Testis (tissue), 3 donors: ENCODE results near the gene CALR3. TPM values are rescaled to one million over a fixed set of nuclear protein-coding genes. Genes with fewer than 3 reads are reported as not detected.

Source experiments
- DNase-seq: peaks from one replicate; pipeline ENCODE4 v3.0.0-alpha.2; 2019
- H3K27ac ChIP-seq, 2 donors: fragments of 200-600 bp; sonication (generic); one replicate each; pipeline ENCODE4 v1.5.1; 2019
- H3K27me3 ChIP-seq: fragments of 200-600 bp; sonication (generic); one replicate; pipeline ENCODE4 v1.5.1; 2019
- H3K36me3 ChIP-seq: fragments of 200-600 bp; sonication (generic); one replicate; pipeline ENCODE4 v1.5.1; 2017; ENCODE audit warnings: low read depth; ENCODE audit errors: missing control alignments
- H3K4me1 ChIP-seq: fragments of 200-600 bp; sonication (generic); one replicate; pipeline ENCODE4 v1.5.1; 2019
- H3K4me3 ChIP-seq, 2 donors: fragments of 200-600 bp; sonication (generic); one replicate each; pipeline ENCODE4 v1.5.1; 2017 to 2019
- H3K9me3 ChIP-seq: fragments of 200-600 bp; sonication (generic); one replicate; pipeline ENCODE4 v1.5.1; 2017
- CTCF ChIP-seq, 3 experiments: fragments of 450-650 bp in 2 of 3; fragments of 200-600 bp in 1 of 3; sonication (generic) in 1 of 3; IDR thresholded peaks; one replicate each; pipeline ENCODE4 v1.5.1; 2016 to 2019; ENCODE audit warnings: antibody characterized with exemption in 3 of 3, mild to moderate bottlenecking in 2 of 3, moderate library complexity in 1 of 3
- POLR2A ChIP-seq: fragments of 450-650 bp; IDR thresholded peaks from one replicate; pipeline ENCODE4 v1.6.1; 2017; ENCODE audit warnings: antibody characterized with exemption, mild to moderate bottlenecking, moderate library complexity
- WGBS, 2 donors: methylation state at CpG; one replicate each; pipeline ENCODE4 v1.1.5; 2018; 5-methylcytosine and 5-hydroxymethylcytosine counted together
- intact Hi-C: fragments of 100-400 bp; cut with DNase I; formaldehyde crosslinking; loops from one replicate; pipeline ENCODE4 v1.15.1; 2023; ENCODE audit warnings: low total_unique reads
- polyA plus RNA-seq: library from polyadenylated mRNA; stranded (reverse); fragments of 350-450 nt; fragmentation: Illumina TruSeq; extraction: RNeasy Lipid Tissue Mini Kit (QIAGEN cat#74804); gene quantifications from one replicate; pipeline ENCODE4 v1.2.3, GENCODE V29; 2014; ENCODE audit warnings: low read depth, low replicate concordance; ENCODE audit not compliant: insufficient read depth
- small RNA-seq, 2 donors: library from RNA; depleted of rRNA; stranded (forward); fragments of <200 nt; gene quantifications; one replicate each; pipeline ENCODE3, GENCODE V24; 2016
- total RNA-seq, 2 donors: library from RNA; depleted of rRNA; stranded (reverse); fragments of >200 nt; gene quantifications; one replicate each; pipeline ENCODE4 v1.2.3, GENCODE V29; 2016

The CALR3 gene
- total and polyA plus RNA-seq, 3 donors from 2014 or later, result 40.6 to 102 (median 75.7) TPM

- 74 to 80% methylated on average over 9 to 13 of the region's 13 CpGs for WGBS, 2 donors
- Histone ChIP-seq H3K4me1 (no peaks in the 10 kb centered on the region), H3K27ac (no peak overlapping the region), H3K9me3 (no peaks in the 10 kb centered on the region), H3K27me3 (no peaks in the 10 kb centered on the region), H3K36me3 (no peaks in the 10 kb centered on the region), H3K4me3 (no peak overlapping the region)
- no peak for TF ChIP-seq CTCF (IDR thresholded peaks at IDR 0.05)
- TF ChIP-seq POLR2A, result no peak
- intact Hi-C loops, result no loop called here
- DNase-seq, result peak; percentile 59
Observed at GRCh38 chr19:16429066-16429758, 66.8 kb downstream of the CALR3 start.

Small RNA genes lying within 50 kb of the gene (small RNA-seq; reads per million reads assigned to genes)
- gene RN7SL146P, result 0 reads per million in 2 donors

Other genes with a start within 250 kb of the CALR3 start
- 10 to 100 TPM; 42.4 to 74.9 TPM for gene KLF2, start 171.3 kb downstream of the CALR3 start, total RNA-seq
- gene KLF2, start 171.3 kb downstream of the CALR3 start, polyA plus RNA-seq, result 40.2 TPM
- gene EPS15L1, start 24.2 kb downstream of the CALR3 start, total RNA-seq, result 10 to 100 TPM; 51.8 to 55.8 TPM
- 36.5 TPM for gene EPS15L1, start 24.2 kb downstream of the CALR3 start, polyA plus RNA-seq
- 10 to 100 TPM; 13.6 to 35.4 TPM for gene C19orf44, start 227 bp upstream of the CALR3 start, total RNA-seq
- gene C19orf44, start 227 bp upstream of the CALR3 start, polyA plus RNA-seq, result 40.9 TPM
- gene CHERP, start 46.3 kb upstream of the CALR3 start, total RNA-seq, result 10 to 100 TPM; 46.5 to 51.3 TPM
- gene CHERP, start 46.3 kb upstream of the CALR3 start, polyA plus RNA-seq, result 49.3 TPM
- gene SLC35E1, start 76.2 kb upstream of the CALR3 start, total RNA-seq, result 10 to 100 TPM; 54.0 to 56.3 TPM
- 20.3 TPM for gene SLC35E1, start 76.2 kb upstream of the CALR3 start, polyA plus RNA-seq
- gene MED26, start 132.0 kb upstream of the CALR3 start, total RNA-seq, result 10 to 100 TPM; 66.1 to 66.5 TPM
- gene MED26, start 132.0 kb upstream of the CALR3 start, polyA plus RNA-seq, result 80.8 TPM
- gene SMIM7, start 164.0 kb upstream of the CALR3 start, total RNA-seq, result 100 to 1,000 TPM; 115 to 119 TPM
- 105 TPM for gene SMIM7, start 164.0 kb upstream of the CALR3 start, polyA plus RNA-seq
- gene TMEM38A, start 165.0 kb upstream of the CALR3 start, total RNA-seq, result 10 to 100 TPM; 17.7 to 18.8 TPM
- gene TMEM38A, start 165.0 kb upstream of the CALR3 start, polyA plus RNA-seq, result 12.5 TPM
- gene NWD1, start 223.7 kb upstream of the CALR3 start, total RNA-seq, result 1 to 10 TPM; 1.9 to 2.4 TPM
- gene NWD1, start 223.7 kb upstream of the CALR3 start, polyA plus RNA-seq, result 6.0 TPM